NCI-H526 (cell line): Measurements from ENCODE around the gene TWSG1.
A peak's percentile ranks its signal among the peaks of the same experiment; 100 is the strongest.
"Not testable (repeated sequence)": the region's sequence is repeated elsewhere in the genome, so short reads cannot be mapped to it uniquely, and the experiment has no call there.

Experiments used
- DNase-seq, 2 experiments: peaks; one replicate each; lab custom pipeline; 2025; lab: John Stamatoyannopoulos, UW

TWSG1 gene

DNA sequence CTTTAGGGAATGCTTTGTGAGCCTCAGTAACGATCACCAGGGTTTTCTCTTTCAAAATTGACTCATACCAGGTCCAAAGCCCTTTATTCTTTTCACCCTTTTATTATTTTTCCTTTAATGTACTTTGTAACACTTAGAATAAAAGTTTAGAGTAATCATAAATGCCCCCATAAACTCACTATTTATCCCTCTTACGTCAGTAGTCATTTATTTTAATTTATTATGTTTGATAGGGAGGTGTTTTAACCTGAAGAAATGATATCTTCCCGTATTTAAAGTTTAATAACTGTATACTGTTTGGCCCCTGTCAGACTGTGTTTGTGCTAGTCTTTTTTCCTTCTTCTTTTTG is 1.1 kb downstream of the TWSG1 start:
- DNase-seq = no peak

DNA sequence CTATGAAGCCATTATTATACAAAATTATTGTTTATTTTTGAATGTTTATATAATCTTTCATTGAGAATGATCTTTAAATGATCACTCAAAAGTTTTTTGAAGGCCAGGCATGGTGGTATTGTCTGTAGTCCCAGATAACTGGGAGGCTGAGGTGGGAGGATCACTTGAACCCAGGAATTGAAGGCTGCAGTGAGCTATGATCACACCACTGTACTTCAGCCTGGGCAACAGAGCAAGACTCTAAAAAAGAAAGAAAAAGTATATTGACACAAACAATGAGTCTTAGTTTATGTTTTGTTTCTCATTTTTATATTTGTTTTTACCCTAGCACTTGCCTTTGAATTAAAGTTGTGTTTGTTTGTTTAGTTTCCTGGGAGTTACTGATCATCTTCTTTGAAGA is 2.3 kb downstream of the TWSG1 start:
- DNase-seq = no peak

DNA sequence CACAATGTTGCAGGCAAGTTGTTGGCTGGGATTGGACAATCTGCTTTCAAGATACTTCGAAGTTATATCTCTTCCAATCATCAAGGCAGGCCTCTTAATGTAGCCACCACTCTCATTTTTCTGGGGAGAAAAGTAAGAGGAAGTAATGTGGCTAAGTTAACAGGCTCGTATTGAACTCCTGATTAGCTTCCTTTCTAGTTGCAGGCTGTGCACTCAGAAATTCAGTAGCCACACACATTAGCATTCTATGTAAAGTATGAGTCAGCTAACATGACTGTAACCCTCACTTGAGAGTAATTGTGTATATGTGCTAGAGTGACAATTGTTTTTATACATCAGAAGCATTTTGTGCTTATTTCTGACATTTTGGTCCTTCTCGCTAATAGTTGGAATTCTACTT is 3.3 kb downstream of the TWSG1 start:
- DNase-seq = no peak

DNA sequence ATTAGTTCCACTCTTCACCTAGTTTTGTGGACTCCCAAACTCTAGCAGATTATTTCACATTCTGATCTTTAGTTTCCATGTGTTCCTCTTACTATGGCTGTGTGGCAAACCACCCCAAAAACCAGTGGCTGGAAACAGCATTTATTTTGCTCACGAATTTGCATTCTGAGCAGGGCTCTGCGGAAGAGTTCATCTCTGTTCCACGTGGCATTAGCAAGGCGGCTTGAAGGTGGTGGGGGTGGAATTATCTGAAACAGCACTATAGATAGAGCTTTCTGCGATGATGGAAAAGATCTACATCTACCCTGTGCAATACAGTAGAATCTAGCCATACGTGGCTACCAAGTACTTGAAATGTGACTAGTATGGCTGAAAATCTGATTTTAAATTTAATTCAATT is 5.9 kb downstream of the TWSG1 start:
- no peak for DNase-seq

DNA sequence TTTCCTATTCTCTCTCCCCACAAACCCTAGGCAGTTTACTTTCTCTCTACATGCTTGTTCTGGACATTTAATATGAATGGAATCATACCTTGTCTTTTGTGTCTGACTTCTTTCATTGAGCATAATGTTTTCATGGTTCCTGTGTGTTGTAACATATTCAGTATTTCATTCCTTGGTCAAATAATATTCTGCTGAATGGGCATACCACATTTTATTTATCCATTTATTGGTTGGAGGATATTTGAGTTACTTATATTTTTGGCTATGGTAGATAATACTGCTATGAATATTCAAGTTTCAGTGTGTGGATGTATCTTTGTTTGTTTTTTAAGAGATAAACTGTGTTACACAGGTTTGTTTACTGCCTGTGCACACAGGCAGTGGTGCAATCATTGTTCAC is 9.0 kb downstream of the TWSG1 start:
- no peak for DNase-seq

DNA sequence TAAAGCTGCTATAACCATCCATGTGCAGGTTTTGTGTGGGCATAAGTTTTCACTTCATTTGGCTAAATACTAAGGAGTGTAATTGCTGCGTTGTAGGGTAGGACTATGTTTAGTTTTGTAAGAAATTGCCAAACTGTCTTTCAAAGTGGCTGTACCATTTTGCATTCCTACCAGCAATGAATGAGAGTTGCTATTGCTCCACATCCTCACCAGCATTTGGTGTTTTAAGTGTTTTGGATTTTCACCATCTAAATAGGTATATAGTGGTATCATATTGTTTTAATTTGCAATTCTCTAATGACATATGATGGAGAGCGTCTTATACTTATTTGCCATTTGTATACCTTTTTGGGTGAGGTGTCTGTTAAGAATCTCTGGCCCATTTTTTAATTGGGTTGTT is 12.2 kb downstream of the TWSG1 start:
- DNase-seq = no peak

DNA sequence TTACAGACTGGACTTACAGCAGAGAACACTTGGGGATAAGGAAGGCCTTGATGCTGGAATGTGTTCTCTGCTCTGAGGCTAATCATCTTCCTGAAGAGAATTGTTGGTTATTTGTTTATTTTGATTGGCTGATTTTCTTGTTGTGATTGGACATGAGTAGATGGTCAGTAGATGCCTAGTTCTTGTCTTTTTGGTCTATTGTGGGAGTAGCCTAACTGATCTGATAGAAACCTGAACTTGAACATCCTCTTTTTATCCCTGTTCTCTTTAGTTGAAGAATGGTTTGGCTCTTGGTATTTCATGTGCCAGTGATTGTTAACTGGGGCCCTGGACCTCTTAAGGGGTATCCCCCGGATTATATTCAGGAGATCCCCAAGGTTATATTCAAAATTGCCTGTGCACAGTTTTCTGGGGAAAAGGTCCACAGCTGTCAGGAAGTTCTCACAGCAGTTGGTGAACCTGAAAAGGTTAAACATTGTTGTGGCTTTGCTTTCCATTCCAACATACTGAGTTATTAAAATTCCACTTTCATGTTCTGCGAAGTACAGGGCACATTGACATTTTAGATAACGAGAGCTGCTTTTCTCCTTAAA is 13.6 kb downstream of the TWSG1 start:
- DNase-seq = no peak

DNA sequence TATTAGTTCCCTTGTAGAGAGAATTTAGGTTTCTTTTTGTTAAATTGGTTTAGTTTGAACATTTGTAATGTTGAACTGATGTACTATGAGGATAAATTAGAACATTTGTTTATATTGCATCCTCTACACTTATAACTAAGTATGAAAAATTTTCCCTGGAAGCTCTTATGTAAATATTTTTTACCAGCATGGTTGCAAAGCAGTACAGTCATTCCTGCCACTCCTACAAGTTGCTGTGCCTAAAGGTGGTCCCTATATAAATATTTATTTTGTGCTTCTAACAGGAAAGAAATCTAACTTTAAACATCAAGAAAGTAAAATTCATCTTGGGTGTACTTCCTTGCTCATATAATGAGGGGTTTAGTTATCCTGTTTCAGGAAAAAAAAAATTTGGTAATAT is 14.2 kb downstream of the TWSG1 start:
- DNase-seq = no peak

DNA sequence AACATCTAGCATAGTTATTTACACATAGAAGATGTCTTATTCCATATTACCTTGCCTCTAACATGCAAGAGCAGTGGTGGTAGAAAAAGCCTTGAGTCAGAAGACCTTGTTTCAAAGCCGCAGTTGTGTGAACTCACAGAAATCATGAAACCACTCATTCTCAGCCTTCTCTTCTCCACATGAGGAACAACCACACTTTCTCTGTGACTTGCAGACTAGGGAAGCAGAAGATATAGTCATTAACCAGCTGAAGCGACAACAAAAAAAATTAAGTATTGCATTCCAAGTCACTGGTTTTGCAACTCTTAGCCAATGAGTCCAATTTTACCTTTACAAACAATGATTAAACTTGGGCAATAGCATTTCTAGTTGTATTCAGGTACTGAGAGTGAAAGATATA is 19.0 kb downstream of the TWSG1 start:
- no peak for DNase-seq

DNA sequence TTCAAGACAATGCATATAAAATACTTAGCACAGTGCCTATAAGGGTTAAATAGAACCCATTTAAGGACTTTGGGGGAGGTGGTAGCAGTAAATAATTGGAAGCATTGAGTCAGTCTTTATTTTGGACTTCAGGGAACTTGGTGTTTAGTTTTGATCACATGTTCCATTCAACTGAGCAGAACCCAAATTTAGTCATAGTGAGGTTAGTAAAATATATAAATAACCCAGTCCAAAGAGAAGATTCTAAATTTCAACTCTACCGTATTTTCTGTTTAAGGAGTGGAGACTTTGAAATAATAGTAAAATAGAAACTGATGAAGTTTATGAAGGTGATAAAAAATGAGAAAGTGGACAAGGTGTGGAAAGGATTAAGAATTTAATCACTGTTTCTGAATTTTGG is 19.7 kb downstream of the TWSG1 start:
- no peak for DNase-seq

DNA sequence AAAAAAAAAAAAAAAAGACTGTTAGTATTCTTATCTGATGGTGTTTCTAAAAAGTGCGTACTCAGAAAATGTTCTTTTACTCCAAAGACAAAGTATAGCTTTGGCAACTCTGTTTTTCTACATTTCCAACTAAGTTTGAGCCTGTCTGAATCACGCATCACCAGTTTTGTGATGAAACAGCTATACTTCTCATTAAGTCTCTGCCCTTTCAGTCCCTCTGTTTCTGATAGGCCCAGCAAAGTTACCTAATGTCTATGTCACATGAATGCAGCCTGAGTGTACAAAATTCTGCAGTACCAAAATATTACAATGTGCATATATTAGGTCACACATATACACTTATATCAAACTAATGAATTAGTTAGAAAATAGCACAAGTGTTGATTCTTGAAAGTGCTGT is 22.4 kb downstream of the TWSG1 start:
- no peak for DNase-seq

DNA sequence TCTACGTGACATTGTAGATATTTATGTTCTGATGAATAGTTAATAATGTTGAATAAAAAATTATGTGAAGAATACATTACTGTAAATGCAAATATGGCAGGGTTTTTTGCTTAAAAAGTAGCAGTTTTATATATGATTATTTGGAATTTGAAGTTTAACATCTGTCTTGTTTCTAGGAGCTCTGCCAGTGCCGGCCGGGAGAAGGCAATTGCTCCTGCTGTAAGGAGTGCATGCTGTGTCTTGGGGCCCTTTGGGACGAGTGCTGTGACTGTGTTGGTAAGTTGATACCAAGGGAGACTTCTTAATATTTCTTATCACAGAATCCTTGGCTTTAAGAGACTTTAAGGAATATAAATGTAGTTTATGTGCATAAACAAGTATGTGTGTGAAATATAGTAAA is 25.2 kb downstream of the TWSG1 start:
- no peak for DNase-seq

DNA sequence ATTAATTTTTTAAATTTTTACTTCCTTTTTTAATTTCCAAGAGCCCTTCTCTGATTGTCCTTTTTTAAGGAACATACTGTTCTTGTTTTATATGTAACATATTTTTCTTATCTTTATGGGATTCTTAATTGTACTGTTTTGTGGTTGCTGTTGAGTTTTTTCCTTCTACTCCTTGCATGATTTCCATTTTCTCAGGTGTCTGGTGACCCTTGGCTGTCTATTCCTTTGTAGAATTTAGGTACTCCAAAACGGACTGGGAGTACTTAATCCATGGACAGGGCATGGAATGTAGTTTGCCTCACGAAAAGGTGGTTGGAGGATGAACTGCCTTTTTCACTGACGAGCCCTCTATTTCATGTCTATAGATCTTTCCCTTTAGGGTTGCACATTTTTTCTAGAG is 26.6 kb downstream of the TWSG1 start:
- DNase-seq = no peak

DNA sequence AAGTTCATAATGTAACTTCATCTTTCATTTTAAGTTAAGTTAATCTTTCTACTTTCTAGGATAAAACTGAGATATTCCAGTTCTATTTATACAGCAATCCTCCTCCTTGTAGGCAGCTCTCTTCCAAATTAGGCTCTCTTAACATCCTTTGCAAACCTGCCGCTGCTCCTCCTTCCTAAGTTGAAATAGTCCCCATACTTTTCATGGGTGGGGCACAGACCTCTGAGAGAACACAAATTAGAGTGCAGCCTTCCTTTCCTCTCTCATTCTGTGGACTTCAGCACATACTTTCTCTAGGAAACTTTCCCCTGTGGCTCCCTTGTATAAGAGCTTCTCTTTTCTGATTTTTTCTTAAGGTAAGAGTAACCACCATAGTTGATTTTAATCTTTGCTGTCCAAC is 28.3 kb downstream of the TWSG1 start:
- no peak for DNase-seq

DNA sequence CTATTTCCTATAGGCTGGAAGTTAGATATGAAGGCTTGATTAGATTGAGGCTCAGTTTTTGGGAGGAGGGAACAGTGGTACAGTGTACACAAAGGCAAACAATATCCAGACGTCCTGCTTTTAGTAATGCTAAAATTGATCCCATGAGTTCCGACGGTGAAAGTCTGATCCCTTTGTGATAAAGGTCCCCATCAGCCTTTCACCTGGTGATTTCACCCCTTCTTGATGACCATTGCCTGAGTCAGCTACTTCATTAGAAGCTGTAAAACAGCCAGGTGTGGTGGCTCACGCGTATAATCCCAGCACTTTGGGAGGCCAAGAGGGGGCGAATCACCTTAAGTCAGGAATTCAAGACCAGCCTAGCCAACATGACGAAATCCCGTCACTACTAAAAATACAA is 29.7 kb downstream of the TWSG1 start:
- DNase-seq = no peak

DNA sequence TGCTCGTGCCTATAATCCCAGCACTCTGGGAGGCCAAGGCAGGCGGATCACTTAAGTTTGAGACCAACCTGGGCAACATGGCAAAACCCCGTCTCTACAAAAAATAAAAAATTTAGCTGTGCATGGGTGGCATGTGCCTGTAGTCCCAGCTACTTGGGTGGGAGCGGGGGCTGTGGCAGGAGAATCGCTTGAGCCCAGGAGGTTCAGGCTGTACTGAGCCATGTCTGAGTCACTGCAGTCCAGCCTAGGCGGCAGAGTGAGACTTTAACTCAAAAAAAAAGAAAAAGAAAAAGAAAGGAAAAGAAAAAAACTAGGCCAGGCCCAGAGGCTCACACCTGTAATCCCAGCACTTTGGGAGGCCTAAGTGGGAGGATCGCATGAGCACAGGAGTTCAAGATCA is 30.8 kb downstream of the TWSG1 start:
- no peak for DNase-seq

DNA sequence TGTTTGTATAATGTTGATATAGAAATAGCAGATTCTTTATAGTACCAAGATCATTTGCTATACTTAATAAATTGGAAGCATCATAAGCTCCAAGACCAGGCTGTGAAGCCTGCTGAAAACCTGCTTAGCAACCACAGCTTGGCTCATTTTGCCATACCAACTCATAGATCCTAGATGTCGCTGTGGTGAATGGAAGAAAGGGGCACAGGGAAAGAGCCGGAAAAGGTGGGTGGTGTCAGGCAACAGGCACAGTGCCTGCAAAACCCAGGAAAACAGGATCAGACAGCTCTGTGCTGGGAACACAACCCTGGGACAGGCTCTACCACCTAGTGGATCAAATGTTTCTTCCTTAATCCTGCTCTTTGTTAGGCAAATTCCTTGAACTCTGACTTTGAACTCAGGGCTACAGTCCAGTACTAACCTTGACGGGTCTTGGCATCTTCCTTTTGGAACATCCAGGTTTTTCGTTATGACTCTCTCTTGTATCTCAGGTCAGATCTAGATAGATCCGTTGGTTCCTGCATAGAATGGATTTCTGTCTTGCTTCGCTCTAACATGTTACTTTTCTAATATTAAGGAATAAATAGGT is 31.6 kb downstream of the TWSG1 start:
- DNase-seq = peak; percentile 15 to 42

DNA sequence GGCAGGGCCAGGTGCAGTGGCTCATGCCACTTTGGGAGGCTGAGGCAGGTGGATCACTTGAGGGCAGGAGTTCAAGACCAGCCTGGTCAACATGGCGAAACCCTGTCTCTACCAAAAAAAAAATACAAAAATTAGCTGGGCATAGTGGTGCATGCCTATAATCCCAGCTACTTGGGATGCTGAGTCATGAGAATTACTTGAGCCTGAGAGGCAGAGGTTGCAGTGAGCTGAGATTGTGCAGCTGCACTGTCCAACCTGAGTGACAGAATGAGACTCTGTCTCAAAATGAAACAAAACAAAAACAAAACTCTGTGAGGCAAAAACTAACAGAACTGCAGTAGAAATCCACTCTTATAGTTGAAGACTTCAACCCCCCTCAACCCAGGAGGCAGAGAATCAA is 38.7 kb downstream of the TWSG1 start:
- DNase-seq = not testable (repeated sequence)

DNA sequence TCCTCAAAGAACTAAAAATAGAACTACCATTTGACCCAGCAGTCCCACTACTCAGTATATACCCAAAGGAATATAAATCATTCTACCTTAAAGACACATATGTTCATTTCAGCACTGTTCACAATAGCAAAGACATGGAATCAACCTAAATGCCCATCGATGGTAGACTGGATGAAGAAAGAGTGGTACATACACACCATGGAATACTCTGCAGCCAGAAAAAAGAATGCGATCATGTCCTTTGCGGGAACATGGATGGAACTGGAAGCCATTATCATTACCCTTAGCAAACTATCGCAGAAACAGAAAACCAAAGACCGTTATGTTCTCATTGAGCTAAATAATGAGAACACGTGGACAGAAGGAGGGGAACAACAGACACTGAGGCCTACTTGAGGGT is 44.5 kb downstream of the TWSG1 start:
- no peak for DNase-seq

DNA sequence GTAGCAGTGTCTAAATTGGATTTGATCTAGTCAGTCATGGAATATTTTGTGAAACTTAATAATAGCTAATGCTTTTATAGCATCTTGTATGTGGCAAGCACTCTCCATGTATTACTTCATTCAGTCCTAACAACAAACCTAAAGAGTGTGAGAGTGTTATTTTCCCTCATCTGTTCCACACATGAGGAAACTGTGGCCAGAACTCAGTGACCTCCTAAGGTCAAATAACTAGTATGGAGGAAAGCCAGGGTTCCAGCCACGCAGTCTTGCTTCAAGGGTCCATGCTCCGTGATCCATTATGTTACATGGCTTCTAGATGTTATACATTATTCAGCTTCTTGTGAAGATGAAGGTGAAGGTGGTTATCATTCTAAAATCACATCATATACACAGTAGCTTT is 45.5 kb downstream of the TWSG1 start:
- no peak for DNase-seq

DNA sequence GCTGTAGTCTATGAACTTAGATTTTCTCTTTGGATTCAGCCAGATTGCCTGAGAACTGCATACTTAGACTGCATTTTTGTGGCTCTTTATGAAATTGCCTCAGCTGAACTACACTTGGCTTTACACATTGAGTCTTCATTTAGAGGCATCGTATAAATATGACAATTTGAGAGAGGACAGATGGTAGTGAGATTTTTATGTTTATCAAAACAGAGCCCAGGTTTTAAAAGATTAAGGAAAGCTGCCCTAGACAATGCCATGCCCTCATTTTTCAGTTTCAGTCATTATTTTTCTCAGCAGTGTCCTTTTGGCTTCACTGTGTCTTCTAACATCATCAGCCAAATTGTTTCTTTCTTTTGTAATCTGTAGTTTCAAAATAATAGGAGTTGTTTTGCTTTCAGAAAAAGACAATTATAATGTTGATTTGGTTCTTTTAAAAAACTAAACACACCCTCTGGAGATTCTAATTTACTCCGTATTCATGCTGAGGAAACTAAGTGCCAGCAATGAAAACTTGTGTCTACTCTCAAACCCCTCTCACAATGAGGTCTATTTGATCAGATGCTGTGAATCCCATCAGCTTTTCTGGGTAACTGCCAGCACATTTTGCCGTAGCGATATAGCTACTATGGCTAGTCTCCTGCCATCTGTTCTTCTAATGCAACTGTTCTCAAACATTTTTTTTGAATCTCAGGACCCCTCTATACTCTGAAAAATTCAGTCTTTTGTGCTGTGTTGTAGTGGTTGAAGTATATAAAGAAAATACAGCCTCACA is 46.2 kb downstream of the TWSG1 start:
- no peak for DNase-seq

DNA sequence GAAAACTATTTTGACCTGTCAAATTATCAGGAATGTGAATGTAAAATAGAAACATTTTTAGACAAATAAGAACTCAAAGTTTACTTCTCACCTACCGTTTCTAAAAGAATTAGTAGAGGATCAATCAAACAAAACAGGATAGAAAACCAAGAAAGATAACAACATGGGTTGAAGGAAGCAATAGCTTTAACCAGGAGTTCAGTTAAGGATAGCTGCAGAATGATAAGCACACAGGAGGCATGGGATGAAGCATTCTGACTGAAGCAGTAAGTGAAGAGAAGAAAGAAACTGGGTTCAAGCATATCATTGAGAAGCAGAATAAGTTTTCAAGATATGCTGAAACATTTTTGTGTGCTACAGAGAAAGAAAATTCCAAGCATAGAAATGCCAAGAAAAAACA is 52.3 kb downstream of the TWSG1 start:
- DNase-seq = no peak

DNA sequence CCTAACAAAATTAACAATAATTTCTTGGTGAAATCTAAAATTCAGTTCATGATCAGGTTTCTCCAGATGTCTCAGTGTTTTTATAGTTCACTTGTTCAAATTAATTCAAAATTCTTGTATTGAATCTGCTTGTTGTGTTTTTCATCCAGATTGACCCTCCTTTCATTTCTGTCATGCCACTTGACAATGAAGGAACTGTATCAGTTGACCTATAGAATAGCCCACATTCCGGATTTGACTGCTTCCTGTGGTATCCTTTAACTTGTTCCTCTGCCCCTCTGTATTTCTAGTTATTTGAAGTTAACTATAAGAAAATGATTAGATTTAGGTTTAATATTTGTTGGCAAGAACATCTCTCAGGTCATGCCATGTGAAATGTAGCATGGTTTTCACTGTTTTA is 53.3 kb downstream of the TWSG1 start:
- no peak for DNase-seq

DNA sequence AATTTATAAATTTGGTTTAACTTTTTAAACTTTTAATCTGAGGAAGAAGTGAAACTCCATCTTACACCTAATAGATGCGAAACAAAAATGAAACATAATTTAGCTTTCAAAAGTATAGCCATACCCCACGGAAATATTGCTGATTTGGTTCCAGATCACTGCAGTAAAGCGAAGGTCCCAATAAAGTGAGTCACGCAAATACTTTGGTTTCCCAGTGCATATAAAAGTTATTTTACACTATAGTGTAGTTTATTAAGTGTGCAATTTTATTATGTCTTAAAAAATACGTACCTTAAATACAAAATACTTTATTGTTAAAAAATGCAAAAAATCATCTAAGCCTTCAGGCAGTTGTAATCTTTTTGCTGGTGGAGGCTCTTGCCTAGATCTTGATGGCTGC is 55.1 kb downstream of the TWSG1 start:
- DNase-seq = no peak
